HepG2 (cell line): ENCODE measurements around the gene PTPN14. TPM values are rescaled to one million over a fixed set of nuclear protein-coding genes. Genes with fewer than 3 reads are reported as not detected.

Source experiments
- ZNF260 ChIP-seq: sonication (generic); formaldehyde crosslinking; IDR thresholded peaks from 2 replicates; pipeline ENCODE4 v1.4.0; 2020; ENCODE audit warnings: missing genetic modification reagents, low read depth, mild to moderate bottlenecking, borderline replicate concordance
- ZNF891 ChIP-seq: sonication (generic); formaldehyde crosslinking; IDR thresholded peaks from 2 replicates; pipeline ENCODE4 v1.5.0; 2020; ENCODE audit warnings: mild to moderate bottlenecking, missing genetic modification reagents
- polyA plus RNA-seq, 8 experiments: library from polyadenylated mRNA; depleted of rRNA in 3 of 8; stranded (reverse) in 7 of 8; unstranded in 1 of 8; fragments of >200 nt; fragmentation: Illumina TruSeq in 4 of 8; extraction: Trizol in 4 of 8; gene quantifications; 2 replicates each; pipeline versions ENCODE4 v1.2.1 to v1.2.3, GENCODE V29; 2011 to 2016; ENCODE audit warnings: low read depth in 4 of 8, missing spikeins in 1 of 8, mixed read lengths in 1 of 8; ENCODE audit not compliant: insufficient read depth in 1 of 8
- total RNA-seq, 5 experiments: library from RNA; depleted of rRNA; stranded (reverse); fragments of >200 nt; fragmentation: Illumina TruSeq; extraction: Trizol; gene quantifications; 2 replicates each; pipeline ENCODE4 v1.2.3, GENCODE V29; 2016; ENCODE audit warnings: low read depth in 1 of 5
- TF ChIP-seq, protein P1 (sequence below), 2 experiments: fragments of 450-650 bp in 1 of 2; sonication (generic) in 1 of 2; formaldehyde crosslinking in 1 of 2; IDR thresholded peaks; 2 replicates each; pipeline versions ENCODE4 v1.6.1 to v1.8.0; 2016 to 2022; ENCODE audit warnings: antibody characterized with exemption in 1 of 2, mild to moderate bottlenecking in 1 of 2, missing genetic modification reagents in 1 of 2
- TF ChIP-seq, protein P2 (sequence below), 2 experiments: sonication (generic) in 1 of 2; formaldehyde crosslinking in 1 of 2; IDR thresholded peaks; 2 replicates each; pipeline versions ENCODE4 v1.5.1 to v1.6.1; 2011 to 2020; ENCODE audit warnings: borderline replicate concordance in 1 of 2, low read depth in 1 of 2, low read length in 1 of 2, mild to moderate bottlenecking in 1 of 2, missing genetic modification reagents in 1 of 2, moderate library complexity in 1 of 2

PTPN14 gene
- total and polyA plus RNA-seq, 2 of the 13 experiments (the other 11 are each of a cell fraction or from before 2014, with no cell fraction given) = 3.9 to 4.7 TPM

DNA sequence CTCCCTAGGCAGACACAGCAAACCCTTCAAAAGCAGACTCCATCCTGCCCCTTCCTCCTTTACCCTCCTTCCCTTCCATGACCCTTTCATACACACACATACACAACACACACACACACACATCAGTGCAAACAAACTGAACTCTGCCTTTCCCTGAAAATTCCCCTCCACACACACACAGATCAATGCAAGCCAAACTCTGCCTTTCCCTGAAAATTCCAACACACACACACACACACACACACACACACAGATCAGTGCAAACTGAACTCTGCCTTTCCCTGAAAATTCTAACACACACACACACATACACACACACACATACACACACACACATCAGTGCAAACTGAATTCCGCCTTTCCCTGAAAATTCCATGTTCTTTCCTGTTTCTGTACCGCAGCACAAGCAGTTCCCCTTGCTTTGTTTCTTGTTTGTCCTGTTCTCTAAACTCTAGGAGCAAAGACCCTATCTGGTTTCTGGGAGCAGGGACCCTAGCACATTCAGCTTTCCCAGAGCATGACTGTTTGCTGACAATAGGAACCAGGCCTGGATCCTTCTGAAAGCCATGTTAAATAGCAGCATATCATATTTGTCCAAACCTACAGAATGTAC, 91.0 kb downstream of the PTPN14 start (continued):
- TF ChIP-seq, protein P1, sequence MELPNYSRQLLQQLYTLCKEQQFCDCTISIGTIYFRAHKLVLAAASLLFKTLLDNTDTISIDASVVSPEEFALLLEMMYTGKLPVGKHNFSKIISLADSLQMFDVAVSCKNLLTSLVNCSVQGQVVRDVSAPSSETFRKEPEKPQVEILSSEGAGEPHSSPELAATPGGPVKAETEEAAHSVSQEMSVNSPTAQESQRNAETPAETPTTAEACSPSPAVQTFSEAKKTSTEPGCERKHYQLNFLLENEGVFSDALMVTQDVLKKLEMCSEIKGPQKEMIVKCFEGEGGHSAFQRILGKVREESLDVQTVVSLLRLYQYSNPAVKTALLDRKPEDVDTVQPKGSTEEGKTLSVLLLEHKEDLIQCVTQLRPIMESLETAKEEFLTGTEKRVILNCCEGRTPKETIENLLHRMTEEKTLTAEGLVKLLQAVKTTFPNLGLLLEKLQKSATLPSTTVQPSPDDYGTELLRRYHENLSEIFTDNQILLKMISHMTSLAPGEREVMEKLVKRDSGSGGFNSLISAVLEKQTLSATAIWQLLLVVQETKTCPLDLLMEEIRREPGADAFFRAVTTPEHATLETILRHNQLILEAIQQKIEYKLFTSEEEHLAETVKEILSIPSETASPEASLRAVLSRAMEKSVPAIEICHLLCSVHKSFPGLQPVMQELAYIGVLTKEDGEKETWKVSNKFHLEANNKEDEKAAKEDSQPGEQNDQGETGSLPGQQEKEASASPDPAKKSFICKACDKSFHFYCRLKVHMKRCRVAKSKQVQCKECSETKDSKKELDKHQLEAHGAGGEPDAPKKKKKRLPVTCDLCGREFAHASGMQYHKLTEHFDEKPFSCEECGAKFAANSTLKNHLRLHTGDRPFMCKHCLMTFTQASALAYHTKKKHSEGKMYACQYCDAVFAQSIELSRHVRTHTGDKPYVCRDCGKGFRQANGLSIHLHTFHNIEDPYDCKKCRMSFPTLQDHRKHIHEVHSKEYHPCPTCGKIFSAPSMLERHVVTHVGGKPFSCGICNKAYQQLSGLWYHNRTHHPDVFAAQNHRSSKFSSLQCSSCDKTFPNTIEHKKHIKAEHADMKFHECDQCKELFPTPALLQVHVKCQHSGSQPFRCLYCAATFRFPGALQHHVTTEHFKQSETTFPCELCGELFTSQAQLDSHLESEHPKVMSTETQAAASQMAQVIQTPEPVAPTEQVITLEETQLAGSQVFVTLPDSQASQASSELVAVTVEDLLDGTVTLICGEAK (IDR thresholded peaks at IDR 0.05) = no peak
- TF ChIP-seq, protein P1 (CRISPR knock-in tag; IDR thresholded peaks at IDR 0.05) = no peak
- TF ChIP-seq, protein P2, sequence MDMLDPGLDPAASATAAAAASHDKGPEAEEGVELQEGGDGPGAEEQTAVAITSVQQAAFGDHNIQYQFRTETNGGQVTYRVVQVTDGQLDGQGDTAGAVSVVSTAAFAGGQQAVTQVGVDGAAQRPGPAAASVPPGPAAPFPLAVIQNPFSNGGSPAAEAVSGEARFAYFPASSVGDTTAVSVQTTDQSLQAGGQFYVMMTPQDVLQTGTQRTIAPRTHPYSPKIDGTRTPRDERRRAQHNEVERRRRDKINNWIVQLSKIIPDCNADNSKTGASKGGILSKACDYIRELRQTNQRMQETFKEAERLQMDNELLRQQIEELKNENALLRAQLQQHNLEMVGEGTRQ (IDR thresholded peaks at IDR 0.05; ENCODE audit: low read depth, low read length) = no peak
- TF ChIP-seq, protein P2 (CRISPR knock-in tag; IDR thresholded peaks at IDR 0.05; ENCODE audit: borderline replicate concordance) = no peak
- TF ChIP-seq ZNF891 (CRISPR knock-in tag) (no peak), ZNF260 (CRISPR knock-in tag) (no peak)
